HG03520 (cell line): ENCODE data around the gene POU6F2.
"Not testable (repeated sequence)": the region's sequence is repeated elsewhere in the genome, so short reads cannot be mapped to it uniquely, and the experiment has no call there.

ENCODE experiments used
- ATAC-seq: cut with Tn5 transposase; IDR thresholded peaks from one replicate; pipeline ENCODE4 v1.9.1; 2021; ENCODE audit warnings: mild to moderate bottlenecking, moderate library complexity; ENCODE audit not compliant: unreplicated experiment

Gene POU6F2

DNA sequence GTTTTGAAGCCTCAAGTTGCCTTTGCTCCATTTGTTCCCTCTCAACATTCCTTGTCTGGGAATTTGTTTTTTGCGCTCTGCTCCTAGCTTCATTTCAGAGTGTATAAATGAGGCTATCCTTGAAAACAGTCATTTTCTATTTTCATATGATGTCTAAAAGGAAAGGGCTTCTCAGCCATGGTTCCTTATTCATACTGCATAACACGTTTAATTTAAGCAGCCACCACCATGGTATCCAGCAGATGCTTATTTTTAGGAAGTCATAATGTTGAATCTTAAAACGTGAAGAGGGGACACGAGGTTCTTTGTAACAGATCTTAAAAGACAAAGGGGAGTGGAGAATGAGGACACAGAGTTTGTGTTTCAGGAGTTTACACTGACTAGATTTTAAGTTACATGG is 14.5 kb downstream of the POU6F2 start:
- no peak for ATAC-seq

DNA sequence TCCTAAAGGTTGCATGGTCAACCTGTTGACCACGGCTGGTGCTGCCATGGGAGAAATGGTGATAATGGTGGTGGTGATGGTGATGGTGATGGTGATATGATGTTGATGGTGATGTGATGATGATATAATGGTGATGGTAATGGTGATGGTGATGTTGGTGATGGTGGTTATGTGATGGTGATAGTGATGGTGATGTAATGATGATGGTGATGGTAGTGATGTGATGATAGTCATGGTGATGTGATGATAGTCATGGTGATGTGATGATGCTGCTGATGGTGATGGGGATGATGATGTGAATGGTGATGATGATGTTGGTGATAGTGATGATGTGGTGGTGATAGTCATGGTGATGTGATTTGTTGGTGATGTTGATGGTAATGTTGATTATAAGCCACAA is 23.9 kb downstream of the POU6F2 start:
- ATAC-seq: no peak

DNA sequence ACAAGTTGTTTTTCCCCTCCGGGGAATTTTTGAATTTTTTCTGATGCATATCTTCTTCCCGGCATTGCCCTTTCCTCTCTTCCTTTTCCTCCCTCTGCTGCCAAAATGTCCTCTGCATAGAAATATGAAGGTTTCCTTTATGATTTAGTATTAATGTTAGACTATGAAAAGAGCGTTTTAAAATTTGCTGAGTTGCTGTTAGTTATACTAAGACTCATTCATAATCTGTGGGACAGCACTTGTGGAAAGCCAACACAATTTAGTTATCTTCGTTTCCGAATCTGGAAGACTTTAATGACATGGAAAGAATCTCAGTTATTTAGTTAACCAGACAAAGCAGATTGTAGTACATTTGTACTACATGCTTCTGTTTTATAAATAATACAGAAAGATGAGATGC is 25.0 kb downstream of the POU6F2 start:
- ATAC-seq: no peak

DNA sequence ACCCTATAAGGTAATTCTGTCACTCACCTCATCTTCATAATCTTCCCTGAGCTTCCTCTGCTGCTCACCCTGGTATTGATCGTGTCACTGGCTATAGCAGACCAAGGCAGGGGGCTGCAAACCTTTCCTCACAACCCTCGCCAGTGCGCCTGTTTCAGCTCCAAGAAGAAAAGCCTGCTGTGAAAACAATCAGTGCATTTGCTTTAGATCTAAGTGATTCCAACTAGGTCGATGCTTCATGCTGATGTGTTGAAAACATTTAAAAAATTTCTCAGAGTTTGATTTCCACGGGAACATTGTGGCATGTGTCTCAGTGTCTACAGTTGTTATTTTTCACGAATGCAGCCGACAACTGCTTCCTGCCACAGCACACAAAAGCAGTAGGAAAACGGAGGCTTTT is 27.3 kb downstream of the POU6F2 start:
- ATAC-seq: no peak

DNA sequence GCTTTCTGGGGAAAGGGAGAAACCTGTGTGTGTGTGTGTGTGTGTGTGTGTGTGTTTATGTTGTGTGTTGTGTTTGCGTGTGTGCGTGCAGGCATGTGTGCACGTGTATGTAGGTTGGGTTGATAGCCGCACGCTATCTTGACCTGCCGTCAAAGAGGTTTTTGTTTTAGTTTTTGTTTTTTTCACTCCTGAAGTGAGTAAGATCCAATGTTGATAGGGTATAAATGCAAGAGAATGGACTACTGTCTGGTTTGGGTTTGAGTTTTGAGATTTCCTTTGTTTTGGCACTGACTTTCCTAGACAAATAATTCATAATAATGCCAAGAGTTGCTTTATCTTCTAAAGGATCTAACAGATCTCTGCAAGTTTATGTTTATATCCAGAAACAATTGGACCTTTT is 27.8 kb downstream of the POU6F2 start:
- no peak for ATAC-seq

DNA sequence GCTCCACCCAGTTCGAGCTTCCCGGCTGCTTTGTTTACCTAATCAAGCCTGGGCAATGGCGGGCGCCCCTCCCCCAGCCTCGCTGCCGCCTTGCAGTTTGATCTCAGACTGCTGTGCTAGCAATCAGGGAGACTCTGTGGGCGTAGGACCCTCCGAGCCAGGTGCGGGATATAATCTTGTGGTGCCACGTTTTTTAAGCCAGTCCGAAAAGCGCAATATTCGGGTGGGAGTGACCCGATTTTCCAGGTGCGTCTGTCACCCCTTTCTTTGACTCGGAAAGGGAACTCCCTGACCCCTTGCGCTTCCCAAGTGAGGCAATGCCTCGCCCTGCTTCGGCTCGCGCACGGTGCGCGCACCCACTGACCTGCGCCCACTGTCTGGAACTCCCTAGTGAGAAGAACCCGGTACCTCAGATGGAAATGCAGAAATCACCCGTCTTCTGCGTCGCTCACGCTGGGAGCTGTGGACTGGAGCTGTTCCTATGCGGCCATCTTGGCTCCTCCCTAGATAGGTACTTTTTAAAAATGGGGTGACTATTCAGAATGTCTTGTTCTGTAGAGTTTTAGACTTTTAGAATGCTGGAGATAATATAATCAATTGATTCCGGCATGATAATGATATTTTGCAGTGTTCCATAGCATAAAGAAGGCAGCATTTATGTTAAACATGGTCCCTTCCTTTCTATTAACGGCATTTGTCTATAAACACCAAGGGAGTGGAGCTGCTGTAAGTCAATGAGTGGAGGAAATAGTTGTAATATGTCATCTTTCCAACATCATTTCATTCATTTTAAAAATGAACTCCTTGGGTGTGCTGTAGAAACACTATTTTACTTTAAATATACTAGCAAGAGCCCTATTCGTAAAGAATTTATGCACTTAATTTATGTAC is 35.6 kb downstream of the POU6F2 start:
- not testable (repeated sequence) for ATAC-seq

DNA sequence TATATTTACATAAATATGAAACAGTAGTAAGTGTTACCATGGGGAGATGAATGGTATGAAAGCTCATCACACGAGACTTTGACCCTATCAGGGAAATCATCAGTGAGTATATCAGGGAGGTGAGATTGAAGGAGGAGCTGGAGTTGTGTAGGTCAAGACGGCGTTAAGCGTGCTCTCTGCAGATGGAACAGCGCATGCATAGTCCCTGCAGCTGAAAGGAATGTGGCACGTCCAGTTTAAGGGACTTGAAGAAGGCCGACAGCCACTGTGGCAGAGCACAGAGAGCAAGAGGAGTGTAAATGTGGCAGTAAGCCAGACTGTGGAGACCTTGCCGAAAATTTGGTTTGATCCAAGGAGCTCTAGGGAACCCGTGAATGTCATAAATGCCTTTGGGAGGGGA is 38.9 kb downstream of the POU6F2 start:
- ATAC-seq: no peak

DNA sequence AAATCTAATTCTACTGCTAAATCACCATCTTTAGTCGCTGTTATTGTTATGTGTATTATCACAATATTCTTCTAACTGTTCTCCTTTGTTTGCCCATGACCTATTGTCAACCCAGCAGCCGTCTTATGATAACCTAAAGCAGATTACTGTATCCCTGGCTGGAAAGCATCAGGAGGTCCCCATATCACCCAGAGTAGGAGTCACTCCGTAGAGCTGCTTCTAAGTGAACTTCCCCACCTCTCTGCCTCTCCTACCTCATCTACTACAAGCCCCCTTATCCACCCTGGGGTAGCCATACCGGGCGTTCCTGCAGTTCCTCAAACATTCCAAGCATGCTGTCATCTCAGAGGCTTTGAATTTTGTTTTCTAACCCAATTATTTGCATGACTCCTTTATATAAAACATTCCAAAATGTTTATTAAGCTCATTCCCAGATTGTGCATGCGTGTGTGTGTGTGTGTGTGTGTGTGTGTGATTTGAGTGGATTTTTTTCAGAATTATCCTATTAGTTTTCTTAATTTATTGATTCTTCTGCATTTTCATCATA is 39.7 kb downstream of the POU6F2 start:
- no peak for ATAC-seq

DNA sequence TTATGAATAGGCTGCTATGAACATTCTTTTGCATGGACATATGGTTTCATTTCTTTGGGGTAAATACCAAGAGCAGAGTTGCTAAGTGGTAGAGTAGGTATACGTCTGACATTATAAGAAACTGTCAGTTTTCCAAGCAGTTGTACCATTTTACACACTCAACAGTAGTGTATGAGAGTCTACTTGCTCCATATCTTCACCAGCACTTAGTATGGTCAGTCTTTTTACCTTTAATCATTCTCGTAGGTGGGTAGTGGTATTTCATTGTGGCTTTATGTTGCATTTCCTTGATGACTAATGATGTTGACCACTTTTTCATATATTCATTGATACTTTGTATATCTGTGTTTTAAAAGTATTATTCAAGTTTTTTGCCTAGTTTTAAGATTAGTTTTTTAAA is 45.1 kb downstream of the POU6F2 start:
- no peak for ATAC-seq

DNA sequence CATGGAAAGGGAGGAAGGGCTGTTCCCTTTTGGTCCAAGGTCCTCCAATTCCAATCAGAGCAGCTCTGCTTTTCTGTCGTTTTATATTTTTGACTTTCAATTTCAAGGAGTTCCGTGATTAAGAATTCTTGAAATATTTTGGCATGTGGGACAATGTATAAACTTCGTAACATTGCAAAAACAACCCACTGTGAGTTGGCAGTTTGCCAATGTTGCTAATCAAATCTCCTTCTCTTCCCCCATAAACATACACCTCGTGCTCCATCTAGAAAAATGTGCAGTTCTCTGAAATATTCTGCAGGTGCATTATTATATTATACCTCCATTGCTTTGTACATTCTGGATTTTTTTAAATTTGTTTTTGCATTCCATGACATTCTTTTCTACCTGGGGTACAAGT is 49.8 kb downstream of the POU6F2 start:
- no peak for ATAC-seq

DNA sequence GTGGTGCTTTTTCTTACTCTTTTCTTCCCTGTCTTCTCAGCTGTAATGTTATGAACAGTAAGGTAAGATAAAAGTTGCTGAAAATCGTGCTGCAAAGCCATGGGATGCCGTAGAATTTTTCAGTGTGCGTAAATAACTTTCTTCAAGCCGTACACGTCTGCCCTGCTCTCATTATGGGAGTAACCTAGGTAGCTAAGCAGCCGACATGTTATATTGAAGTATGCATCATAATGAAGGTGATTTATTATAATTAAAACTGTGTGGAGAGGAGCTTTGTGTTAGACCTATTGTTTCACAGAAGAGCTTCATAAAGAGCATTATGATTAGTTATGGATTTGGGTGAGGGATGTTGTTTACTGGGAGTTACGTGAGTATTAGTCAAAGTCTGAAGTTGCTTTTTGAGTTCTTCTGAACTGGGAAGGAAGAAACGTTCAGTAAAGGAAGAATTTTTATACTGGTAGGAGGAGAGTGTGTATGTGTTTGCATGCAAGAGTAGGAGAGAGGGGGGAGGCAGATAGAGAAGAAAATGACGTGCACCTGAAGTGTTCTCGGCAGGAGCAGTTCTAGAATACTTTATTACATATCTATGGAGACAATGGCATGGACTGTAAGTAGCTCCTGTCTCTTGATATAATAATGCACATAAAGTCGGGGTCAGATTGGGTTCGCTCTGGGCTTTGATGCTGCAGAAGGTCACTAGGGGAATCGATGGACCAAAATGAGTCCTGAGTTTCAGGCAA is 56.3 kb downstream of the POU6F2 start:
- ATAC-seq: no peak

DNA sequence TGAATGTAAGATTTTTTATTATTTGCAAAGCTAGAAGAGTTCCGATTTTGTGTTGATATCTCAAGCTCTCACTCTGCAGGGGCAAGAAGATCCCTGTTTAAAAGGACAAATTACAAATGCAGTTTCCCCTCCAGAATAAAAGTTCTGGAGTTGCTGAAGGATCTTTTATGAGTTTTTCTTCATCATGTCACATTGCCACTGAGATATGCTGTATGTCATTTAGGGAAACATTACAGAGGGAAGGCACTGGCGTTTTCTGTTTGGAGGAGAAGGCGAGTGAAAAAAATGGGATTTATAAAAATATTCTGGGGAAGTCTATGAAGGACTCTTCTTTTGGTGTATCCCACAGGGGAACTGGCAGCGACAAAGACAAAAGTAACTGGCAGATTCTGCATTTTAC is 57.4 kb downstream of the POU6F2 start:
- ATAC-seq: no peak

DNA sequence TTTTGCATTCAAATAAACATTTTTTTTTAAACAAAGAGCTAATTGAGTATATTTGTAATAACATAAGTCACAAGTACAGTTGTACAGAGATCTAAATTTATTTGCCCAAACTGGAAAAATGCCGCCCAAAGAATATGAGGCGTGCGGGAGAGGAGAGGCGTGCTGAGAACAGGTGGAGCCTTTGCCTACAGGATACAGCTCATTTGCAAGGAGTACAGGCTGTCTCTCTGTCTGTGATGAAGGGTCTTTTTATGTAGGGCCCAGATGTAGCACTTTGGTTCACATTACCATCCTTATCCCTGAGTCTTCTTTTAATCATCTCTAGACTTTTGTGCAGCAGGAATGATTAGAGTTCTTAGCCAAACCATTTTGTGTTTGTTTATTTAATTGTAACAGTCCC is 58.2 kb downstream of the POU6F2 start:
- no peak for ATAC-seq

DNA sequence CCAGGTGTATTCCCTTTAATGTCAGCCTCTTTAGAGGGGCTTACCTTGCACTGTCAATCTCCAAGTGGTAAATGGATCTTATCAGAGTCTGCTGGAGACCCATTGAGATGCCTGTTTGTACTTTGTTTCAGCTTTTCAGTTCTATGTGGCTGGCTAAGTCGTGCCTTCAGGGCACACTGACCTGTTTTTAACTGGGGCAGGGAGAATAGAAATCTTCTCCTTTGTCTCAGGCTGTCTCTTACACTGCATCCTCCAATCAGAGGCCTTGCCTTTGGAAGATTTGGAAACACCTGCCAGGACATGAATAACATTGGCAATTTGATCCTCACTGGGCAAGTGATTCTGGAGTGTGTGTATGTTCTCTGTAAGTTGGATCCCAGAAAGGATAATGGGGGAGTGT is 65.0 kb downstream of the POU6F2 start:
- ATAC-seq: no peak

DNA sequence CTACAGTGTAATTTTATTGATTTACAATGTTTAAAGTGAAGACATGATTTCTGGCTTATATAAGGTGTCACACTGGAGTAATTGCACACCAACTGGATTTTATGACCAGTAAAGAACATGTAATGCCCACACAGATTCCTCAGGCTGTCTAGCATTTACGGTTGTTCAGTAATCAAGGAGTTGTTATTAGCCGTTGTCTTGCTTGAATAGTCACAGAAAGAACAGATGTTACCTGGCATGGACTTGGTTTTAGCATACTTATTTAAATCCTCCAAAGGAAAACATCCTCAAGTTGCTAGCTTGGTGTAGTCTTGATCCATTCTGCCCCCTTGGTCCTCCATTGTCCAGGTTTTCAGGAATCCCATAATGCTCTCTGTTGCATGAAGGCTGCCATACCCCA is 65.8 kb downstream of the POU6F2 start:
- ATAC-seq: no peak

DNA sequence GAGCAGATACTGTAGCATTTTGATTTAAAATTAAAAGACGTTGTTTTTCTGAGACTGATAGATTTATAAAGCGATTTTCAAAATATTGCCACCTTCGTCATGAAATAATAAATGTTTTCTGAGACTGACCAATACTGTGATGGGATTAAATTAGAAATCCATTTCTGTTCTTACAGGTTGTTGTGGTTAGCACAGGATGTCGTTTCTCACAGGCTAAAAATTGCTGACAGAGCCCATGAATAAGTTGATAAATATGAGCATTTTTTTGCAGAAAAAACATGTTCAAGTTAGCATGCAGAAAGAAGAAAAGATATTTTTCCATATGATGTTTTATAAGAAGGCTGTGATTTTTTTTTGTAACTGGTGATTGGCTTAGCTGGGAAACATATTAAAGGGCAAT is 66.8 kb downstream of the POU6F2 start:
- ATAC-seq: no peak

DNA sequence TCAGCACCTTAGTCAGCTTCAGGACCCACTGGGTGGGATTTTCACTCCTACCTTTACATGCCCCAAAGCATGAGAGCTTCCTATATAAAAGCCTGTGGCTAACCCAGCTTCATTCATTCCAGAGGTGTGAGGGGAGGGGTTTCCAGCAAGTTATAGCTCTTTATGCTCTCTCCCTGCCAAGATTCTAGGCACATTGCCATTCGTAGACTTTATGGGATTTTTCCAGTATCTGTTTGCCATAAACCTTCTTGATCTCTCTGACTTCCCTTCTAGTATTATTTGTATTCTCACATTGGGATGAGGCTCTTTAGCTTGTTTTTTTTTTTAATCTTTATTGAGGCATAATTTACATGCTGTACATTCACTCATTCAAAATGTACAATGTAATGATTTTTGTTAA is 67.5 kb downstream of the POU6F2 start:
- no peak for ATAC-seq

DNA sequence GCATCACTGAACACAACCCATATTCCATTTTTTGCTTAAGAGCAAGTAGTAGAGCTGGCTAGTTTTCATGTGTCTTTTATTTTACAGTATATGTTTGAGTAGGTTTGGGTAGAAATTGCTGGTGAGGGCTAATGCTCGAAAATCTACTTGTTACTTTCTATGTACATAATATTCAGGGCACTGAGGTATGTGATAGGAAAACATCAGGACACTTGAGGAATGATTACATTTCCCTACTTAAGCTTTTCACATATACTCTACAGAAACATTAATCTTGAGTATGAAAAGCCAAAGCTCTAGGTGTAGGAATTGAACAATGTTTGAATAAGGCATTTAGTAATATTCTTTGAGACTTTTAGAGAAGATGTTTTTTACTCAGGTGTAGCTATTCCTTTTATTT is 73.6 kb downstream of the POU6F2 start:
- ATAC-seq: no peak

DNA sequence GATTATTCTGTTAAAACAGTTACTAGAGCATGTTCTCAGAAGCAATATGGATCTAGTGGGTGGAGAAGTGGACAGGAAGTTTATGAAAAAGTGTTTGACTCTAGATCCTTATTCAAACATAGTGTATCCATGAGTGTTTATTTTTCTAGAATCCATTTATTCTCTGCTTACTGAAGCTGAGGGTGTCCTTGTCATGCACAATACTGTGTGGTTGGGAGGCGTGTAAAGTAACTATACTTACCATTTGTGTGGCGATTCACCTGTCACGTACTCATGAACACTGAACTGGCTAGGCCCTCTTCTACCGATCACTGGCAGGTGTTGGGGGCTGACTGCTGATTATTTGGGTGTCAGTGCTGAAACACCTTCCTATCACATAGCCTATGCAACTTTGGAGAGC is 74.0 kb downstream of the POU6F2 start:
- no peak for ATAC-seq

DNA sequence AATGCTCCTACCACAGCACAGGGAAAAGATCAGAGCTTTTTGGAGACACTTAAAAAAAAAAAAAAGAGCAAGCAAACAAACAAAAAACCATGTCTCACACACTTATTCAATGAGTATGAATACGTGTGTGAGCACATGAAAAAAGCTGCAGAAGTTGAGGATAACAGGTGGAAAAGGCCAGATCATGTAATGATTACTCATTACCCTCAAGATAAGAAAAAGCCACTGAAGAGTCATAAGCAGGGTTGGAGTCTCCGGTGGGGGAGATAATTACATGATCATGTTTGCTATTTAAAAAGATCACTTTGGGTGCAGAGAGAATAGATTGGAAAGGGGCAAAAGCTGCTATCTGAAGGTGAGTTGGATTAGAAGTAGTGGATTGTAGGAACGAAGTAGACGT is 77.0 kb downstream of the POU6F2 start:
- no peak for ATAC-seq

DNA sequence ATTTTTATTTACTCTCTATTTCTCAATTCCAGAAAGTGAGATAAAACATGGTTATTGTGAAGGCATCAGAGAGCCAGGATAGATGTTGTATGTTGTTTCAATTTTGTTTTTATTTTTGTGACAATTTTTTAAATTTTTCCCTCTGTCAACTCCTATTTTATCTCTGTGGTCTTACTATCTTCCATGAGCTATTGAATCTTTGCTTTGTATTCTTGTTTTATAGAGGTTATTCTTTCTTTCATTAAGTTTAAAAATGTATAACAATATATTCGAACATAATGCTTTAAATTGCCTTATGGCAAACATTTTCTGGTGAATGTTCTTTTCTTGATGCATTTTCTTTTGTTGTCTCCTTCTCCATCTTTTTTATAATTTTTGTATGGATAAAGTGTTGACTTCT is 78.4 kb downstream of the POU6F2 start:
- ATAC-seq: no peak

DNA sequence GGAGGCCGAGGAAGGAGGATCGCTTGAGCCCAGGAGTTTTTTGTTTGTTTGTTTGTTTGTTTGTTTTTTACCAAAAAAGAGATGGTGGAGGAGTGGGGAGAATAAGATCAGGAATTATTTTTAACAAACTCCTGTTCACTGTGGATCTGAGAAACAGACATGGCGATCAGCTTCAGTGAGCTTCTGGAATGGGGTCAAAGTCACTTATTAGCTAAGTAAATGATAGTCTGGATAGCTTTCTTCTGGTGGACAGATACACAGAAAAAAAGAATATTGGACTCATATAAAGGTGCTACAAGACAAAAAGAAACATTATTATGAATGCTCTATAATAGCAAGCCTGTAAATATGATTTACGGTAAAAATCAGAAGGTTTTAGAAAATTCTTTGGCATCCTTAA is 85.1 kb downstream of the POU6F2 start:
- no peak for ATAC-seq
